SW480 (cell line): ENCODE results near the gene PHF19.
A peak's percentile ranks its signal among the peaks of the same experiment; 100 is the strongest.

Source experiments
- DNase-seq: peaks from one replicate; pipeline ENCODE4 v3.0.0-alpha.2; 2016; ENCODE audit warnings: low spot score

PHF19 gene

GRCh38 chr9:120876842-120877240 lies at the start of gene PHF19:
PHF19 (minus strand) TSS chr9:120877188; CDS start chr9:120874741, 2,447 bp downstream.
- DNase-seq = peak; percentile 70

- DNase-seq = no peak
These were observed 49.5 kb upstream of the PHF19 start, which contains the start of gene TRAF1 for GRCh38 chr9:120926397-120926928. TRAF1 (minus strand) TSS chr9:120926796; CDS start chr9:120926075, 721 bp downstream.

- DNase-seq = peak; percentile 47
These were observed 48.8 kb upstream of the PHF19 start for GRCh38 chr9:120925535-120926396.

GRCh38 chr9:120924698-120925534 lies 47.9 kb upstream of the PHF19 start:
- DNase-seq = no peak

- DNase-seq = no peak
These were observed 46.8 kb upstream of the PHF19 start for GRCh38 chr9:120923620-120924328.

- no peak for DNase-seq
These were observed 45.6 kb upstream of the PHF19 start for GRCh38 chr9:120922404-120923195.

GRCh38 chr9:120921661-120922181 lies 44.7 kb upstream of the PHF19 start:
- no peak for DNase-seq

- DNase-seq = no peak
These were observed 43.8 kb upstream of the PHF19 start for GRCh38 chr9:120920806-120921178.

GRCh38 chr9:120919843-120920805 lies 43.1 kb upstream of the PHF19 start:
- no peak for DNase-seq

GRCh38 chr9:120918931-120919842 lies 42.2 kb upstream of the PHF19 start:
- DNase-seq = no peak

- no peak for DNase-seq
These were observed 41.2 kb upstream of the PHF19 start for GRCh38 chr9:120917929-120918762.

GRCh38 chr9:120916991-120917880 lies 40.2 kb upstream of the PHF19 start:
- no peak for DNase-seq

GRCh38 chr9:120916588-120916987 lies 39.6 kb upstream of the PHF19 start:
- DNase-seq = no peak

GRCh38 chr9:120915854-120916470 lies 39.0 kb upstream of the PHF19 start:
- peak; percentile 27 for DNase-seq

GRCh38 chr9:120914953-120915352 lies 38.0 kb upstream of the PHF19 start:
- DNase-seq = no peak

- DNase-seq = no peak
These were observed 37.4 kb upstream of the PHF19 start for GRCh38 chr9:120914396-120914795.
